ENCODE results near the gene SHD.
"Not testable (repeated sequence)": the region's sequence is repeated elsewhere in the genome, so short reads cannot be mapped to it uniquely, and the experiment has no call there.

SHD gene

GRCh38 chr19:4267101-4267900 is 11.8 kb upstream of the SHD start:
- peak; percentile 59 for DNase-seq

- no peak for DNase-seq
These were observed 10.9 kb upstream of the SHD start for GRCh38 chr19:4267901-4268815.

- no peak for DNase-seq
These were observed 10.1 kb upstream of the SHD start for GRCh38 chr19:4268816-4269430.

DNA sequence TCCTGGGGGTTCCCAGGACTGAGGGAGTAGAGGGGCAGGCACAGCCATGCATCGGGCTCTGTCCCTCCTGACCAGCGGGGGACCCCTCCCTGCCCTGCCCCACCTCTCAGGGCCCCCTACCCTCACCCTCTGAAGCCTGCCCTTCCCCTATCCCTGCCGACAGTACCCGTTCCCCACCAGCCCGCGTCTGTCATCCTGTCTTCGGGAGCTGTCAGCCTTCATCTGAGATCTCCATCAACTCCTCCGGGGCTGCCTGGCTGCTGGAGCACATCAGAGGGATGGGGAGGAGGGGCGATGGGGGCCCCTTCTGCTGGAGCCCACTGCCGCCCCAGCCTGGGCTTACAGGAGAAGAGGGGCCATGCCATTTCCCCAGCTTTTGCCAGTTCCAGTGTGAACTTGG is 6.2 kb upstream of the SHD start:
- DNase-seq, result no peak

GRCh38 chr19:4274321-4274686 is 4.8 kb upstream of the SHD start:
- not testable (repeated sequence) for DNase-seq

GRCh38 chr19:4277191-4277696 is 1.8 kb upstream of the SHD start:
- DNase-seq, result no peak

DNA sequence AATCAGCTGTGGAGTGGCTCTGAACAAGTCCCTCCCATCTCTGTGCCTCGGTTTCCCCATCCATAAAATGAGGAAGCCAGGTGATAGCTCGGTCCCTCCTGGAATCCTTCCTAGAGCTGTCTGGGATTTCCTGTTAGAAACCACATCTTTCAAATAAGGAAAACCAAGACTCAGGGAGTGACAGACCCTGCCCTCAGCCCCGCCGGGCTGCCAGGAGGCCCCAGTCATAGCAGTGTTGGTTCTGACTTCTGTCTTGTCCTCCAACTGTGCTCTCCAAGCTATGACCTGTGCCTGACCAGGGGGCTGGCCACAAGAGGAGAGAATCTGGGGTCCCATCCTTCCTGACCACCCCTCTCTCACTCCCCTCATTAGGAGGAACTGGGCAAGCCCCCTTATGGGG is 1.1 kb upstream of the SHD start:
- no peak for DNase-seq

GRCh38 chr19:4279267-4279529 is 132 bp downstream of the SHD start:
- no peak for DNase-seq

GRCh38 chr19:4279530-4280422 is 710 bp downstream of the SHD start:
- DNase-seq, result no peak

- no peak for DNase-seq
These were observed 5.3 kb downstream of the SHD start for GRCh38 chr19:4284176-4284958.

GRCh38 chr19:4284974-4285373 is 5.9 kb downstream of the SHD start:
- no peak for DNase-seq

GRCh38 chr19:4286141-4286540 is 7.1 kb downstream of the SHD start:
- DNase-seq, result not testable (repeated sequence)

DNA sequence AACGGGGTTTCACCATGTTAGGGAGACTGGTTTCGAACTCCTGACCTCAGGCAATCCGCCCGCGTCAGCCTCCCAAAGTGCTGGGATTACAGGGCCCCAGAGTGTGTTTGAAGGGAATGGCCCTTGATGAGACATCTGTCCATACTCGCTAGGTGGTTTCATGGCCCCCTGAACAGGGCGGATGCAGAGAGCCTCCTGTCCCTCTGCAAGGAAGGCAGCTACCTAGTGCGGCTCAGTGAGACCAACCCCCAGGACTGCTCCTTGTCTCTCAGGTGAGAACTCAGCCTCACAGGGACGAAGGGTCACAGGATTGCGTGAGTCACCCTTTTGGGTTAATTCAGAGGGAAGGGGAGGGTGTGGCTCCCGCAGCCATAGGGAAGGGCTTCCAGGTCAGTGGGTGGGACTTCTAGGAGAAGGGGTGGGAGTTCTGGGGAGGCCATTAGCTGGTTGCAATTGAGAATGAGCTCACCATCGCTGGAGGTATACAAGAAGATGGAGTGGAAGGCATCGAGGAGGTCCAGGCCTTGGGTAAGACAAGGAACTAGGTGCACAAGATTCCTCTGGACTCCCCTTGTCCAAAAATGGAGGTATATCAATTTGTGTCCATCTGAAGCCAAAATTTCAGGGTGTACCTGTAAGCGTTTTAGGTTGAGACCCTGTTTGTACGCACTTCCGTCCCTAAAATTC is 9.2 kb downstream of the SHD start:
- DNase-seq, result no peak

- DNase-seq, result no peak
These were observed 12.2 kb downstream of the SHD start for GRCh38 chr19:4291184-4291732.

- DNase-seq, result no peak
These were observed 13.4 kb downstream of the SHD start for GRCh38 chr19:4292515-4292914.

GRCh38 chr19:4294389-4294788 is 15.3 kb downstream of the SHD start:
- no peak for DNase-seq

- DNase-seq, result no peak
These were observed 17.1 kb downstream of the SHD start for GRCh38 chr19:4295972-4296771.

GRCh38 chr19:4297901-4298809 is 19.1 kb downstream of the SHD start:
- no peak for DNase-seq

All from inflammatory macrophage treated with lipopolysaccharide for 4 hours (primary cell).